Measurements from ENCODE around the gene SEMA3C. TPM values are rescaled to one million over a fixed set of nuclear protein-coding genes. Genes with fewer than 3 reads are reported as not detected.

SEMA3C gene
- total and polyA plus RNA-seq, 2 donors (not counting 3 experiments of a cell fraction or from before 2014, with no cell fraction given): 0.01 to 0.09 TPM

DNA sequence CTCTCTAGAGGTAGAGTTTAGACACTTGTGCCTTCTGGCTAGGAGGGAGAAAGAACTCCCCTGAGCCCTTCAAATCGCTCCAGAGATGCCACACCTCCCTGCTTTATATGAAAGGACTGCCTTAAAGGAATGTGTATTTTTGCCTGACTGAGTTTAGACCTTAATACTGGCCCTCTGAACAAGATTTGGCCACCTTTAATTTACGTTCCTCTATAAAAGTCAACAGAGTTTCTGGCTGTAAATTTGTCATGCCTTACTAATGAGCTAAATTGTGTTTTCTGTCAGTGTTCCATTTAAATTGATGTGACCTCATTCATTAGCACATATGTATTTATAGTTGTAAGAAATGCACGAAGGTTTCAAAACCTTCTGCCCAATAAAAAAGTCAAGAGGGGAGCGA, 48.0 kb downstream of the SEMA3C start:
- POLR2A ChIA-PET: no interaction called here

DNA sequence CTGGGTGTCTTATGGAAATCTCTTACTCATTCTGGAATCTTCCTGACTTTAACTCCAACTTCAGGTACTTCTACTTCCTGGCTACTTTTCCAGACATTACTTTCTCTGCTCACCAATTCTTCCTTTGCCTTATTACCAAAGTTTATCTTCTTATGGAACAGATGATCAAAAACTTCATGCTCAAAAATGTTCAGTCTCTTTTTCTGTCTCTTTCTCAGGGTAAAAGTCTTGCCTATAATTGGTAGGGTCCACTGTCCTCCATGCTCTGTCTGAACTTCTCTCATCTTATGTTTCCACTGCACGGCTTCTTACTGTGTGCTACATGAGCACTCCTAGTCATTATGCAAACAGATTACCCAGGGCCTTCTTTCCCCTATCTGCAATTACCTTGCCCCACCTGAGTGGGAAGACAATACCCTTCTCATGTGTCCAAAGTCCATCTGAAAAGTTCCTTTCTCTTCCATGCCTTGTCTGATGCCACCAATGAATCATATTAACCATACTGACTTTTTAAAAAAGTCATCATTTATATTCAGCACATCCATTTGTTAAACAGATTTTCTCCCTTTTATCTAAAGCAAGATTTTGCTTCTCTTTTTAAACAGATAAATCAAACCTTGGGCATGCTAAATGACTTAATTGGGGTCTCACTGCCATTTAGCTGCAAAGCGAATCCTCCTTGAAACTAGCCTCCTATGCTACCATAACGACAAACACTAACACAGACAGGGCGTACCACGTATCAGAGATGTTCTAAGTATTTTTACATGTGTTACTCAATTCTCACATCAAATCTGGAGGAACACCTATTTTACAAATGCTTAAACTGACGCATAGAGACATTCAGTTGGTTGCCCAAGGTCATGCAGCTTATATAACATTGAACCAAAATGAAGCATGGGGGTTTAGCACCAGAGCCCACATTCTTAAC, 48.8 kb downstream of the SEMA3C start:
- POLR2A ChIA-PET: no interaction called here
- FAIRE-seq (no peak), DNase-seq (ENCODE audit: low read depth, low spot score) (no peak)
- no peaks in the 10 kb centered on the region for H3K36me3 ChIP-seq (ENCODE audit: control insufficient read depth in 2 of 2, extremely low read depth in 1 of 2, insufficient read depth in 2 of 2, low read length in 2 of 2)
- H4K20me1 ChIP-seq (replicated peaks; ENCODE audit: control insufficient read depth, extremely low read depth, insufficient read depth, low read length): no peaks in the 10 kb centered on the region
- no peak overlapping the region for H3K27ac ChIP-seq (ENCODE audit: insufficient read depth, low read depth, low read length)
- dilution Hi-C loops (cut with MboI; ENCODE audit: extremely low pct_ligation_motif_present, low sequenced_read_pairs) (no loop called here), intact Hi-C loops (cut with micrococcal nuclease) (no loop called here)
- H3K4me3 ChIP-seq (replicated peaks in 1 of 3; ENCODE audit: insufficient read depth in 1 of 3, low read depth in 1 of 3, low read length in 3 of 3): no peak overlapping the region
- BruUV-seq (replicated peaks): no TSS peak
- no peak overlapping the region for H2AFZ ChIP-seq (ENCODE audit: low read depth, low read length)
- no peaks in the 10 kb centered on the region for H3K9me3 ChIP-seq (replicated peaks; ENCODE audit: control insufficient read depth, insufficient read depth, low read length)
- H3K9me1 ChIP-seq (replicated peaks; ENCODE audit: control insufficient read depth, extremely low read depth, insufficient read depth, low read length): no peaks in the 10 kb centered on the region
- no peaks in the 10 kb centered on the region for H3K4me1 ChIP-seq (ENCODE audit: control insufficient read depth, extremely low read depth, insufficient read depth, low read length)
- peaks cover 2% of the 10 kb centered on the region in 2 experiments for H3K27me3 ChIP-seq (ENCODE audit: control insufficient read depth in 2 of 2, insufficient read depth in 2 of 2, low read length in 2 of 2)
- no peak overlapping the region for H3K4me2 ChIP-seq (ENCODE audit: insufficient read depth, low read length)
- H3K9ac ChIP-seq (replicated peaks; ENCODE audit: extremely low read depth, insufficient read depth, low read length): no peak overlapping the region
- TF ChIP-seq POLR2AphosphoS5 (IDR thresholded peaks at IDR 0.05; ENCODE audit: insufficient read depth, low read depth, low read length) (no peak), EZH2 (IDR thresholded peaks at IDR 0.05; ENCODE audit: borderline replicate concordance, low read depth, low read length, severe bottlenecking) (no peak), MYC (IDR thresholded peaks at IDR 0.05; ENCODE audit: low read depth, low read length) (no peak), FOS (IDR thresholded peaks at IDR 0.05; ENCODE audit: borderline replicate concordance, insufficient read depth, low read length) (no peak), GATA2 (IDR thresholded peaks at IDR 0.05; ENCODE audit: insufficient read depth, insufficient read length, low read depth, low read length) (no peak), JUN (IDR thresholded peaks at IDR 0.05; ENCODE audit: borderline replicate concordance, insufficient read depth, insufficient read length, low read depth) (no peak), POLR2A (IDR thresholded peaks at IDR 0.05; ENCODE audit: low read depth, low read length) (no peak)
- TF ChIP-seq, protein P1, sequence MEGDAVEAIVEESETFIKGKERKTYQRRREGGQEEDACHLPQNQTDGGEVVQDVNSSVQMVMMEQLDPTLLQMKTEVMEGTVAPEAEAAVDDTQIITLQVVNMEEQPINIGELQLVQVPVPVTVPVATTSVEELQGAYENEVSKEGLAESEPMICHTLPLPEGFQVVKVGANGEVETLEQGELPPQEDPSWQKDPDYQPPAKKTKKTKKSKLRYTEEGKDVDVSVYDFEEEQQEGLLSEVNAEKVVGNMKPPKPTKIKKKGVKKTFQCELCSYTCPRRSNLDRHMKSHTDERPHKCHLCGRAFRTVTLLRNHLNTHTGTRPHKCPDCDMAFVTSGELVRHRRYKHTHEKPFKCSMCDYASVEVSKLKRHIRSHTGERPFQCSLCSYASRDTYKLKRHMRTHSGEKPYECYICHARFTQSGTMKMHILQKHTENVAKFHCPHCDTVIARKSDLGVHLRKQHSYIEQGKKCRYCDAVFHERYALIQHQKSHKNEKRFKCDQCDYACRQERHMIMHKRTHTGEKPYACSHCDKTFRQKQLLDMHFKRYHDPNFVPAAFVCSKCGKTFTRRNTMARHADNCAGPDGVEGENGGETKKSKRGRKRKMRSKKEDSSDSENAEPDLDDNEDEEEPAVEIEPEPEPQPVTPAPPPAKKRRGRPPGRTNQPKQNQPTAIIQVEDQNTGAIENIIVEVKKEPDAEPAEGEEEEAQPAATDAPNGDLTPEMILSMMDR (IDR thresholded peaks at IDR 0.05; ENCODE audit: extremely low read depth in 1 of 2, insufficient read depth in 1 of 2, low read depth in 1 of 2, low read length in 2 of 2): no peak
- TF ChIP-seq, protein P2, sequence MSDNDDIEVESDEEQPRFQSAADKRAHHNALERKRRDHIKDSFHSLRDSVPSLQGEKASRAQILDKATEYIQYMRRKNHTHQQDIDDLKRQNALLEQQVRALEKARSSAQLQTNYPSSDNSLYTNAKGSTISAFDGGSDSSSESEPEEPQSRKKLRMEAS (IDR thresholded peaks at IDR 0.05; ENCODE audit: insufficient read depth, insufficient read length): no peak
- H3K79me2 ChIP-seq (ENCODE audit: control insufficient read depth, insufficient read depth, low read length): no peaks in the 10 kb centered on the region
- CTCF ChIA-PET: no interaction called here

More for the DNA sequence above, 48.0 kb downstream of the SEMA3C start:
- Histone ChIP-seq H3K4me1 (ENCODE audit: control insufficient read depth, extremely low read depth, insufficient read depth, low read length) (no peaks in the 10 kb centered on the region), H3K27ac (ENCODE audit: insufficient read depth, low read depth, low read length) (no peak overlapping the region), H3K79me2 (ENCODE audit: control insufficient read depth, insufficient read depth, low read length) (no peaks in the 10 kb centered on the region), H3K27me3 (ENCODE audit: control insufficient read depth in 2 of 2, insufficient read depth in 2 of 2, low read length in 2 of 2) (peaks cover 2% of the 10 kb centered on the region in 2 experiments), H3K36me3 (ENCODE audit: control insufficient read depth in 2 of 2, extremely low read depth in 1 of 2, insufficient read depth in 2 of 2, low read length in 2 of 2) (no peaks in the 10 kb centered on the region), H3K9ac (replicated peaks; ENCODE audit: extremely low read depth, insufficient read depth, low read length) (no peak overlapping the region), H3K9me1 (replicated peaks; ENCODE audit: control insufficient read depth, extremely low read depth, insufficient read depth, low read length) (no peaks in the 10 kb centered on the region), H4K20me1 (replicated peaks; ENCODE audit: control insufficient read depth, extremely low read depth, insufficient read depth, low read length) (no peaks in the 10 kb centered on the region), H2AFZ (ENCODE audit: low read depth, low read length) (no peak overlapping the region), H3K4me3 (replicated peaks in 1 of 3; ENCODE audit: insufficient read depth in 1 of 3, low read depth in 1 of 3, low read length in 3 of 3) (no peak overlapping the region), H3K4me2 (ENCODE audit: insufficient read depth, low read length) (no peak overlapping the region), H3K9me3 (replicated peaks; ENCODE audit: control insufficient read depth, insufficient read depth, low read length) (no peaks in the 10 kb centered on the region)
- no peak for TF ChIP-seq FOS (IDR thresholded peaks at IDR 0.05; ENCODE audit: borderline replicate concordance, insufficient read depth, low read length)
- TF ChIP-seq, protein P2 (IDR thresholded peaks at IDR 0.05; ENCODE audit: insufficient read depth, insufficient read length): no peak
- TF ChIP-seq POLR2AphosphoS5 (IDR thresholded peaks at IDR 0.05; ENCODE audit: insufficient read depth, low read depth, low read length): no peak
- TF ChIP-seq POLR2A (IDR thresholded peaks at IDR 0.05; ENCODE audit: low read depth, low read length): no peak
- DNase-seq (ENCODE audit: low read depth, low spot score): no peak
- no TSS peak for BruUV-seq (replicated peaks)
- CTCF ChIA-PET: no interaction called here
- FAIRE-seq: no peak
- intact Hi-C loops (cut with micrococcal nuclease) (no loop called here), dilution Hi-C loops (cut with MboI; ENCODE audit: extremely low pct_ligation_motif_present, low sequenced_read_pairs) (no loop called here)
